Memory B cell (primary cell): ENCODE data around the gene ZNF576.
"Not testable (repeated sequence)": the region's sequence is repeated elsewhere in the genome, so short reads cannot be mapped to it uniquely, and the experiment has no call there.

ENCODE experiments used
- ATAC-seq: fragments of 150-1000 bp; cut with Tn5 transposase; 2 replicates; pipeline ENCODE4 v1.10.0; 2021; ENCODE audit warnings: low read depth, mild to moderate bottlenecking, moderate library complexity
- DNase-seq, 2 donors: peaks; one replicate each; pipeline ENCODE4 v3.0.0; 2022; ENCODE audit warnings: low spot score in 2 of 2
- H3K27ac Mint-ChIP-seq: one replicate; pipeline ENCODE4 v1.8.0; 2022; ENCODE audit warnings: mild to moderate bottlenecking, moderate library complexity, mixed read lengths
- H3K27me3 Mint-ChIP-seq: one replicate; pipeline ENCODE4 v1.8.0; 2022; ENCODE audit warnings: mixed read lengths
- H3K36me3 Mint-ChIP-seq: one replicate; pipeline ENCODE4 v1.8.0; 2022; ENCODE audit warnings: mild to moderate bottlenecking, mixed read lengths
- H3K4me1 Mint-ChIP-seq: one replicate; pipeline ENCODE4 v1.8.0; 2022; ENCODE audit warnings: mixed read lengths
- H3K4me3 Mint-ChIP-seq: one replicate; pipeline ENCODE4 v1.8.0; 2022; ENCODE audit warnings: mild to moderate bottlenecking, moderate library complexity, mixed read lengths
- H3K9me3 Mint-ChIP-seq: one replicate; pipeline ENCODE4 v1.8.0; 2022; ENCODE audit warnings: mixed read lengths

The ZNF576 gene

DNA sequence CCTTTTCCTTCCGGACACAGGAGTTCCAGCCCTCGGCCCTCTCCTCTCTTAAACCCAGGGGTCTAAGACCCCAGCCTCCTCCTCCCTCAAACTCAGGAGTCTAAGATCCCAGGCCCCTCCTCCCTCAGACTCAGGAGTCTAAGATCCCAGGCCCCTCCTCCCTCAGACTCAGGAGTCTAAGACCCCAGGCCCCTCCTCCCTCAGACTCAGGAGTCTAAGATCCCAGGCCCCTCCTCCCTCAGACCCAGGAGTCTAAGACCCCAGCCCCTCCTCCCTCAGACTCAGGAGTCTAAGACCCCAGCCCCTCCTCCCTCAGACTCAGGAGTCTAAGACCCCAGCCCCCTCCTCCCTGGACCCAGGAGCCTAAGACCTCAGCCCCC is 39.2 kb downstream of the ZNF576 start:
- H3K9me3 Mint-ChIP-seq, H3K4me3 Mint-ChIP-seq, H3K36me3 Mint-ChIP-seq, H3K27ac Mint-ChIP-seq, ATAC-seq, DNase-seq: not testable (repeated sequence)
- Mint-ChIP-seq H3K27me3 (peaks cover 32% of the 10 kb centered on the region), H3K4me1 (peaks cover 19% of the 10 kb centered on the region)

DNA sequence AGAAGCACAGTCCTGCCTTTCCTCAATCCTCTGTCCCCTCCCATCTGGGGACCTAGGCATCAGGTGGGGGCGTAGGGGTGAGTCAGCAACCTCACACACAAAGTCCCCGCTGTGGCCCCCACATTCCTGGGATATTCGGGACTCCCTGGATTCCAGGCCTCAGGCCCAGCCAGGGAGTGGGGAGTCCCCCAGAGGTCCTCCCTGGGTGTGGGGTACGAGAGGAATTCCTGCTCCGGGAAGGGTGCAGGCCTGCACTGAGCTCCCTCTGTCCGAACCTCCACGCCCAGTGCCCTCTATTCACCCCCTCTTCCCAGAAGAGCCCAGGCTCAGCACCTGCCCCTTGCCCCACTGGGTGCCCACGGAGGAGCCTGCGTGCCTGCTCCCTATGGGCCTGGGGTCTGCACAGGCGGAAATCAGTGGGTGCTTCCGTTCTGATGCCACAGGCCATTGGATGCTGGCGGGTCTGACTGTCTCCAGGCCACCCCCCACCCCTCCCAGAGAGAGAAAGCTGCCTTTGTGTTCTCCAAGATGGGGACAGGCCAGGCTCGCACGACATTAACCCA is 39.8 kb downstream of the ZNF576 start:
- Mint-ChIP-seq H3K4me3 (no peak overlapping the region), H3K4me1 (peaks cover 20% of the 10 kb centered on the region), H3K27me3 (peaks cover 33% of the 10 kb centered on the region), H3K27ac (no peak overlapping the region), H3K36me3 (peaks cover 5% of the 10 kb centered on the region), H3K9me3 (no peaks in the 10 kb centered on the region)
- no peak for ATAC-seq
- no peak for DNase-seq

DNA sequence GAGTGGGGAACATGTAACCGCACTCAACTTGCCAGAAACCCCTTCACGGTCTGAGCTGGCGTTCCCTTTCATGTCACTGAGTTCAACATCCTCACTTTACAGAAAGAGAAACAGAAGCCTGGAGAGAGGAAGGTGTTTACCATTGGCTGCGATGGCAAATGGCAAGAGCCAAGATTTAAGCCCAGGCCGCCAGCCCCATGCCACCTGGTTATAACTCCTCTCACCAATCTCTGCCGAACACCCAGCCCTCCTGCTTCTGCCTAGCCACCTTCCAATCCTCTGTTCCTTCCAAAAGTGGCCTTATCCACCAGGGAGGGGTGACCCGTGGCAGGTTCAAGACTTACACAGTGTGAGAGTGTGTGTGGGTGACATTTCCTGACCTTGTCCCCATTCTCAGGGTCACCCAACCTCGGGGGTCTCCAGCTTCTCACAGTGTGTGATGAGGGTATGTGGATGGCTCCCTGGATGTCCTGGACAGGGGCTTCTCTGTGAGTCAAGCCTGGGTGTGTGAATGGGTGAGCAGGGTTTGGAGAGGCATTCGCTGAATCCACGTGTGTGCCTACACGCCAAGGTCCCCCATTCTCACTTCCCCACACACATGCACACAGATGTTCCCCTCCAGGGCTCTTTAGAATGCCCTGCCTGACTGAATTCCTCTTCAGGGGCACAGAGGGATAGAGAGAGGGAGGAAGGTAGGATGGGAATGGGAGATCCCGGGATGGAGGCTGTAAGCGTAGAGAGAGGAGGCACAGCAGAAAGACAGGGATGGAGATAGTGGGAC is 42.0 kb downstream of the ZNF576 start:
- Mint-ChIP-seq H3K36me3 (peaks cover 5% of the 10 kb centered on the region), H3K4me1 (peaks cover 20% of the 10 kb centered on the region), H3K4me3 (peak overlapping the region; percentile 85), H3K9me3 (no peaks in the 10 kb centered on the region), H3K27ac (peak overlapping the region; percentile 76), H3K27me3 (peaks cover 34% of the 10 kb centered on the region)
- ATAC-seq: peak; percentile 75
- DNase-seq: peak in 1 of 2 donors; percentile 25

DNA sequence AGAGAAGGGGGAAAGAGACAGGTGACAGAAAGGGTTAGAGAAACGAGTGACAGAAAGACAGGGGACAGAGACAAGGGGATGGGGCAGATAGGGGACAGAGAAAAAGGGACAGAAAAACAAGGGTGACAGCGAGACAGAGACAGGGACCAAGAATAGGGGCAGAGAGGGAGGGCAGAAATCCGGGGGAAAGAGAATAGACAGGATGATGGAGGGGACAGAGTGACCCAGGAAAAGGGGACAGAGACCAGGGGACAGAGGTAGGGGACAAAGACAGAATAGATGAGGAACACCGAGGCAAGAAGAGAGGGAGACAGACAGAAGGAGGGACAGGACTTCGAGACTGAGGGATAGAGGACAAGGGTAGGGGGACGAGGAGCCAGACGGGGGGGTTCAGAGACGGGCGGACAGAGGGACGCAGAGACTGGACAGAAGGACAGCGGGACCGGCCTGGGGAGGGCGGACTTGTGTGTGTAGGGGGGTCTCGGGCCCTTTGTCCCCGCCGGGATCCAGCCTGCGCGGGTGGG is 42.7 kb downstream of the ZNF576 start:
- Mint-ChIP-seq H3K27ac (peak overlapping the region; percentile 76), H3K4me1 (peaks cover 20% of the 10 kb centered on the region), H3K9me3 (no peaks in the 10 kb centered on the region), H3K27me3 (peaks cover 32% of the 10 kb centered on the region), H3K36me3 (peaks cover 5% of the 10 kb centered on the region), H3K4me3 (peak overlapping the region; percentile 85)
- DNase-seq (no peak), ATAC-seq (peak; percentile 8)

DNA sequence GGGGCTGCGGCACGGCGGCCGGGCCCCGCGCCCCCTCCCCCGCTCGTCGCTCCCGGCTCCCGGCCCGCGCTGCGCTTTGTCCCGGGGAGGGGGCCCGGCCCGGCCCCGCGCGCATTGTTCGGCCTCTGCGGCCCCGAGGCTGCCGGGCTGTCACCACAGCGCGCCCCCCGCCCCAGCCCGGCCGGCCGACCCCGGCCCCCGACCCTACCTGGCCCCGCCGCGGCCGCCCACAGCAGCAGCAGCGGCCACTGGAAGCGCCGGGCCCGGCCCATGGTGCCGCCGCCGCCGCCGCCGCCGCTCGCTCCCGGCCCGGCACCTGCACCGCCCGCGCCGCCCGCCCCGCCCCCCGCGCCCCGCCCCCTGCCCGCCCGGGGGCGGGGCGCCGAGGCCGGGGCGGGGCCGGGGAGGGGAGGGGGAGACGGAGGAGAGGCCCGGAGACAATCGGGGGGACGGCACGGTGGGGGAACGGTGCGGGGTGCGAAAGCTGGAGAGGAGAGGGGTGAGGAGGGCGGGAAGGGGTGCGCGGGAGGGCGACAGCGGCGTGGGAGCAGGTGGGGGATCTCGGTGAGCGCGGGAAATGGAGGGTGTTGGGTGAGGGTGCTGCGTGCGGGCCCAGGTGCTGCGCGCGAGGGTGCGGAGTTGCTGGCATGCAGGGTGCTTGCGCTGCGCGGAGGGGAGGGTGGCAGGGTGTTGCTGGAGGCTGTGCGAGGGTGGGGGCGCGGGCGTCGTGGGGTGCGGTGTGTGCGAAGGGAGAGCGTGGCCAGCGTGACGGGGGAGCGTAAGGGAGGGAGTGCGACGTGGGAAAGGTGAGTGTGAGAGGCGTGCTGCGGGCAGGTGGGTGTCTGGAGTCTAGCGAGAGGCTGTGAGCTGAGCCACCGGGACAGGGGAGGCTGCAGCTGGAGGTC is 43.4 kb downstream of the ZNF576 start, which contains the start of gene CADM4:
Gene CADM4, minus strand, starts transcription at position 332 of the 905 bp plus-strand sequence. Its CDS starts 60 bp downstream, at position 272.
- Mint-ChIP-seq H3K36me3 (peaks cover 5% of the 10 kb centered on the region), H3K27me3 (peaks cover 34% of the 10 kb centered on the region), H3K9me3 (no peaks in the 10 kb centered on the region), H3K4me3 (peak within 1 kb of the TSS; percentile 85), H3K27ac (peak within 1 kb of the TSS; percentile 76), H3K4me1 (peaks cover 20% of the 10 kb centered on the region)
- peak; percentile 77 for ATAC-seq
- DNase-seq: peak in 1 of 2 donors; percentile 47

DNA sequence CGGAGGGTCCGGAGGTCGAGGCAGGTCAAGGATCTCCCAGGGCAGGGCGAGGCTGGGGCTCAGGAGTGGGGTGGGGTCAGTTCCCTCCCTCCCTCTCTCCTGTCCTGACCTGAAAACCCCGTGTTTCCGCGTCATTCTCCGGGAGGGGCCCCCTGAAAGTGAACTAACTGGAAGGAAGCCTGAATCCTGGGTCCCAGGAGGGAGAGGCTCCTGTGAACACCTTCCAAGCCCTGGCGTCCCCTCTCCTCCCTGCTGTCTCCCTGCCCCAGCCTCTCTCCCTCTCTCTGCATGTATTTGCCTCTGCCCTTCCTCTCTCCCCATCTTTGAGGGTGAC is 44.0 kb downstream of the ZNF576 start:
- peaks cover 5% of the 10 kb centered on the region for H3K36me3 Mint-ChIP-seq
- no peak for ATAC-seq
- H3K27ac Mint-ChIP-seq: no peak overlapping the region
- no peak for DNase-seq
- no peaks in the 10 kb centered on the region for H3K9me3 Mint-ChIP-seq
- peaks cover 16% of the 10 kb centered on the region for H3K4me1 Mint-ChIP-seq
- peaks cover 31% of the 10 kb centered on the region for H3K27me3 Mint-ChIP-seq
- H3K4me3 Mint-ChIP-seq: peak overlapping the region; percentile 76

DNA sequence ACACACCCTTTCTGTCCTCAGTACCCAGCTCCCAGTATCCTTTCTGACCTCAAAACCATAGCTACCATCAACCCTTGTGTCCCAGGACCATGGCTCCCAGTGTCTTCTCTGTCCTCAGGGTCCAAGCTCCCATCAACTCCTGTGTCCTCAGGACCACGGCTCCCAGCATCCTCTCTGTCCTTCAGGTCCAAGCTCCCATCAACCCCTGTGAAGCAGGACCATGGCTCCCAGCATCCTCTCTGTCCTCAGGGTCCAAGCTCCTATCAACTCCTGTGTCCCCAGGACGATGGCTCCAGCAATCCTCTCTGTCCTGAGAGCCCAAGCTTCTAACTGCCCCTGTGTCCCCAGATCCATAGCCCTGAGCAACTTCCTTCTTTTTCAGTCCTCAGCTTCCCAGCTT is 44.9 kb downstream of the ZNF576 start:
- Mint-ChIP-seq H3K27ac (no peak overlapping the region), H3K4me3 (peak overlapping the region; percentile 31), H3K9me3 (peaks cover 3% of the 10 kb centered on the region), H3K36me3 (peaks cover 5% of the 10 kb centered on the region), H3K4me1 (peaks cover 15% of the 10 kb centered on the region), H3K27me3 (peaks cover 28% of the 10 kb centered on the region)
- no peak for DNase-seq
- no peak for ATAC-seq

DNA sequence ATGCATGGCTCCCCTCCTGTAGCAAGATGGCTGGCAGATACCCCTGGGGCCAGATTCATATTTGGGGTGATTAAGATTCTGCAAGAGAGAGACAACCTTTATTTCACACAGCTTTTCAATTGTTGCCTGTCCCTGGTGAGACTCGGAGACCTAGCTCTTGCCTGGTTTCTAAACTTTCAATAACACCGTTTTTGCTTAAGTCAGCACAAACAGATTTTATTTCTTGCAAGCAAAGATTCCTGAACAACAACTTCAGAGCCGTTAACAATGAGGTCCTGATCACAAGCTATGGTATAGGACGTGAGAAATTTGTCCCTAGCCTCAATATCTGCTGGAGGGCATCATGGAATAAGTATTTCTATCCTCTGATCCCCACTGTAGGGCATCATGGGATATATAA is 46.1 kb downstream of the ZNF576 start:
- Mint-ChIP-seq H3K36me3 (peaks cover 6% of the 10 kb centered on the region), H3K27ac (no peak overlapping the region), H3K4me1 (peaks cover 15% of the 10 kb centered on the region), H3K4me3 (no peak overlapping the region), H3K9me3 (peaks cover 5% of the 10 kb centered on the region), H3K27me3 (peaks cover 25% of the 10 kb centered on the region)
- no peak for DNase-seq
- ATAC-seq: no peak

DNA sequence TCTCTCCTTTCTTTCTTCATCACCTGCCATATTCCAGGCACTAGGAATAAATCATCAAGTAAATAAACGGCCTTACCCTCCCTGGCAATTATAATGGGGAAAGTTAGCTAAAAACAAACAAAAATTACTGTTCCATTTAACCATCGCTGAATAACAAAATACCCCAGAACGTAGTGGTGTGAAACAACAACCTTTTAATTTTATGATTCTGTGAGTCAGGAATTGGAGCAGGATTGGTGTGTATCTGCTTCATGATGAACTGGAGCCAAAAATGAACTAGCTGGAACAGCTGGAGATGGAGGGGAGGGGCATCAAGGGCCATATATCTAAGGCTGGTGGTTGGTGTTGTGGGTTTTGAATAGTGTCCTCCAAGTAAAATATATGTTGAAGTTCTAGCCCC is 46.9 kb downstream of the ZNF576 start:
- Mint-ChIP-seq H3K4me1 (peaks cover 15% of the 10 kb centered on the region), H3K27ac (no peak overlapping the region), H3K9me3 (peaks cover 5% of the 10 kb centered on the region), H3K27me3 (peaks cover 22% of the 10 kb centered on the region), H3K4me3 (no peak overlapping the region), H3K36me3 (peaks cover 6% of the 10 kb centered on the region)
- ATAC-seq: no peak
- no peak for DNase-seq

DNA sequence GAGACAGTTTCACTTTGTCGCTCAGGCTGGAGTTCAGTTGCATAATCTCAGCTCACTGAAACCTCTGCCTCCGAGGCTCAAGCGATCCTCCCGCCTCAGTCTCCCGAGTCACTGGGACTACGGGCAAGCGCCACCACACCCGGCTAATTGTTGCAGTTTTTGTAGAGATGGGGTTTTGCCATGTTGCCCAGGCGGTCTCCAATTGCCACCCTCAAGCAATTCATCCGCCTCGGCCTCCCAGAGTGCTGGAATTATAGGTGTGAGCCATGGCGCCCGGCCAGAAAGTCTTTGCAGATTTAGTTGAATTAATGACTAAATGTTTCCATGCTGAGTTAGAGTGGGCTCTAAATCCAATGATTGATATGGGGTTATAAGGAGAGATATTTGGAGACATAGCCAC is 47.8 kb downstream of the ZNF576 start:
- no peak overlapping the region for H3K4me3 Mint-ChIP-seq
- DNase-seq (no peak), ATAC-seq (no peak)
- peaks cover 16% of the 10 kb centered on the region for H3K27me3 Mint-ChIP-seq
- peaks cover 1% of the 10 kb centered on the region for H3K36me3 Mint-ChIP-seq
- no peak overlapping the region for H3K27ac Mint-ChIP-seq
- peaks cover 5% of the 10 kb centered on the region for H3K9me3 Mint-ChIP-seq
- H3K4me1 Mint-ChIP-seq: peaks cover 6% of the 10 kb centered on the region

DNA sequence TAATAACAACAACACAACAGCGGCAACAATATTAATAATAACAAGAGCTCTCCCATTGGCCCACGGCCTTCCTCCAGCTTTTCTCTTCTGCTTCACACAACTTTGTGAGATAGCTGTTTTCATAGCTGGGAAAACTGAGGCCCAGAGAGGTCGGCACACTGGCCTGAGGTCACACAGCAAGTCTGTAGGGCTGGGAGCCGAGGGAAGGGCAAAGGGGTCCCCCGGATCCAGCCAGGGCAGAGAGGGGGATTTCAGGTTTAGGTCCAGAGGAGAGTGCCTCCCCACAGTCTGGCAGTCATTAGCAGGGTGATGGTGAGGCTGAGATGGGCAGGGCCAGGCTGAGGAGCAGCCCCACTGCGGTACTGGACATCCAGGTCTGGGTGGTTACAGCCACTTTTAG is 52.2 kb downstream of the ZNF576 start:
- peaks cover 9% of the 10 kb centered on the region for H3K27me3 Mint-ChIP-seq
- no peak for ATAC-seq
- no peak overlapping the region for H3K27ac Mint-ChIP-seq
- H3K9me3 Mint-ChIP-seq: peaks cover 5% of the 10 kb centered on the region
- no peak overlapping the region for H3K4me3 Mint-ChIP-seq
- DNase-seq: no peak
- H3K36me3 Mint-ChIP-seq: peaks cover 1% of the 10 kb centered on the region
- H3K4me1 Mint-ChIP-seq: peaks cover 5% of the 10 kb centered on the region

DNA sequence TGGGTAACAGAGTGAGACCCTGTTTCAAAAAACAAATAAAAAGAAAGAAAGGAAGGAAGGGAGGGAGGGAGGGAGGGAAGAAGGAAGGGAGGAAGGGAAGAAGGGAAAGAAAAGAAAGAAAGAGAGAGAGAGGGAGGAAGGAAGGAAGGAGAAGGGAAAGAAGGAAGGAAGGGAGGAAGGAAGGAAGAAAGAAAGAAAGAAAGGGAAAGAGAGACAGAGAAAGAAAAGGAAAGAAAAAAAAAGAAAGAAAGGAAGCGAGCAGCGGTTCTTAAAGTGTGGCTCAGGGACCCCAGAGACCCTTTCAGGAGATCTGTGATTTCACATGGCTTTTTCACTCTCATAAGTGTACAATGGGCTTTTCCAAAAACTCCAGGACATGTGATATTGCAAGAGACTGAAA is 53.1 kb downstream of the ZNF576 start:
- no peak for DNase-seq
- H3K27me3 Mint-ChIP-seq: peaks cover 7% of the 10 kb centered on the region
- H3K27ac Mint-ChIP-seq: no peak overlapping the region
- H3K9me3 Mint-ChIP-seq: peaks cover 5% of the 10 kb centered on the region
- H3K4me3 Mint-ChIP-seq: no peak overlapping the region
- no peak for ATAC-seq
- H3K36me3 Mint-ChIP-seq: peaks cover 1% of the 10 kb centered on the region
- H3K4me1 Mint-ChIP-seq: peaks cover 5% of the 10 kb centered on the region

DNA sequence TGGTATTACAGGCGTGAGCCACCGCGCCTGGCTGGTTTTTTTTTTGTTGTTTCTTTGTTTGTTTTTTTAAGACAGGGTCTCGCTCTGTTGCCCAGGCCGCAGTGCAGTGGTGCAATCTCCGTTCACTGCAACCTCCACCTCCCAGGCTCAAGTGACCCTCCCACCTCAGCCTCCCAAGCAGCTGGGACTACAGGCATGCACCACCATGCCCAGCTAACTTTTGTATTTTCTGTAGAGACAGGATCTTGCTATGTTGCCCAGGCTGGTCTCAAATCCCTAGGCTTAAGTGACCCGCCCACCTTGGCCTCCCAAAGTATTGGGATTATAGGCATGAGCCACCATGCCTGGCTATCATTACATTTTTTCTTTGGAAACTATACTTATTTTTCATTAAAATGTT is 53.9 kb downstream of the ZNF576 start:
- H3K27me3 Mint-ChIP-seq, DNase-seq, H3K4me3 Mint-ChIP-seq, ATAC-seq, H3K9me3 Mint-ChIP-seq, H3K4me1 Mint-ChIP-seq, H3K27ac Mint-ChIP-seq, H3K36me3 Mint-ChIP-seq: not testable (repeated sequence)
